ENCODE results near the gene NDUFA13. TPM values are rescaled to one million over a fixed set of nuclear protein-coding genes. Genes with fewer than 3 reads are reported as not detected.

NDUFA13 gene
- total RNA-seq, 1 donor from 2014 or later, result 191 TPM

DNA sequence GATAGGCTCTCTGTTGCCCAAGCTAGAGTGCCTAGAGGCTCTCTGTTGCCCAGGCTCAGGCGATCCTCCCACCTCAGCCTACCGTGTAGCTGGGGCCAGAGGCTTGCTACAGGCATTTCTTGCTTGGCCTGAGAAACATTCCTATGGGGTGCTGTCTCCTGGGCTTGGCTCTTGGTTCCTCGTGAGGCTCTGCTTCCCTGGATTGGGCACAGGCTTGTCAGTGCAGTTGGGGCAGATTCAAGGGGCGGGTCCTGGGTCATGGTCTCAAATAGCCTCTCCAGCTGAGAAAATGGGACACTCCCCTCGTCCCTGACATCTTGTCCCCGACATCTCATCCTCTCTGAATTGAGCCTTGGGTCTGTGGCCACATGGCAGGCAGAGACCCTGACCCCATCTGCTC is 5.6 kb upstream of the NDUFA13 start:
- no peak for DNase-seq

DNA sequence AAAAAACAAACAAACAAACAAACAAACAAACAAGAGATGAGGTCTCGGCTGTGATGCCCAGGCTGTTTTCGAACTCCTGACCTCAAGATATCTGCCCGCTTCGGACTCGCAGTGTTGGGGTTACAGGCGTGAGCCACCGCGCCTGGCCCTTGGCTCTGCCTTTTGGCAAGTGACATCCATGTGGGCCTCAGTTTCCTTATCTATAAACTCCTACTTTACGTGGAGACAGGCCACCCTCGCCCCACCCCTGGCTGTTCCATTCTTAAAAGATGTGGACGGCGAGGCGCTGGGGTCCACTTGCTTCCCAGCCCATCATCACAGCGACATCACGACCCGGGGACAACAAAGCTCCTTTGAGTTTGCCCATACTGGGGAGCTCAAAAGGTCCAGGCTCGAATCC is 2.3 kb upstream of the NDUFA13 start:
- no peak for DNase-seq

DNA sequence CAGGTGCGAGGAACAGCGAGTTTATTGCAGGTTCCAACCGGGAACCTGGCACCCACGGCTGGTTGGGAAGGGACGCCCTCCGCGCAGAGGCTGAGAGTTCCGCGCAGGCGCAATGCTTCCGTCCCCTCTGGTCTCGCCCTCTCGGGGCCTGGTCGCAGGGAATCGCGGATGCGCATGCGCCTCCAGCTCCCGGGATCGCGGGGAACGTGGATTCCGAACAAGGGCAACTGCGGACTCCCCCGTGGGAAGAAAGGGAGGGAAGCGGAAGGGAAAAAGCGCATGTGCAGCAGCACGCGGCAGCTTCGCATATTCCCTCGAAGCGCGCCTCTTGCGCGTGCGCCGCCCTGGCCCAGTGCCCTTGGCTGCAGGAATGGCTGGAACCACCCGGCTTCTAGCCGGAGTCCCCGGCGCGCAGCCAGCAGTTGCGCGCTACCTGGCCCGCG is 1.8 kb upstream of the NDUFA13 start:
- peak; percentile 72 for DNase-seq

DNA sequence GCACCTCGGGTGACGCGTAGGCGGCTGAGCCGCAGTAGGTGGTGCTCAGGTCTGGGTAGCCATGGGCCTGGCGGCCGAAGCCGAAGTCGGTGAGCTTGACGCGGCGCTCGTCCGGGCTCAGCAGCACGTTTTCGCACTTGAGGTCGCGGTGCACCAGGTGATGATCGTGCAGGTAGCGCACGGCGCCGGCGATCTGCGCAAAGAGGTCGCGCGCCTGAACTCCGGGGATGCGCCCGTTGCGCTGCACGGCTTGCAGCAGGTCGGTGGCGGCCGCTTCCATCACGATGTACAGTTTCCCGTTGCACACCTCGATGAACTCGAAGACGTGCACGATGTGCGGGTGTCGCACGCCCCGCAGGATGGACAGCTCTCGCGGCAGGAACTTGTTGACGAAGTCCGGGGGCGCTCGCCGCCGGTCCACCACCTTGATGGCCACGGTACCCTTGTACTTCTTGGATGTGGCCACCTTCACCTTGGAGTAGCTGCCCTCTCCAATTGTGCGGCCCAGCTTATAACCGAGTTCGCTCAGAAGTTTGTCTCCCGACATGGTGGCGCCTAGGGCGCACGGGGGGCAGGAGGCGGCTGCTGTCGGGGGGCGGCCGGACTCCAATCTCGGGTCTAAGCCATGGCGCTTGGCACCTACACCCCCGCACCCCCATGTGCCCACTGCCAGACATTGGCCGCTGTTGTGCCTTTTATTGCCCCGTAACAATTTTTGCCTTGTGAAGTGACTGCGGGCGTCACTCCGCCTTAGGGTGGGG is 964 bp upstream of the NDUFA13 start, which contains the start of gene TSSK6:
Gene TSSK6 (minus strand): TSS at position 668 of the 761 bp plus-strand sequence. CDS start 121 bp downstream, at position 547.
- no peak for DNase-seq

DNA sequence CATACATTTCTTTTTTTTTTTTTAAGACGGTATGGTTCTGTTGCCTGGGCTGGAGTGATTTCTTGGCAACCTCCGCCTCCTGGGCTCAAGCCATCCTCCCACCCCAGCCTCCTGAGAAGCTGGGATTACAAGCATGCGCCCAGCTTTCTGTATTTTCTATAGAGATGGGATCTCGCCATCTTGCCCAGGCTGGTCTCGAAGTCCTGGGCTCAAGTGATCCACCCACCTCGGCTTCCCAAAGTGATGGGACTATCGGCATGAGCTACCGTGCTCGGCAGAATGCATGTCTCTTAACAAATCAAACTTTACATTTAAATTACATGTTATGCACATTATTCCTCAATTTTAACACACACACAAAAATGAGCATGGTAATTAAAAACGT is 1.2 kb downstream of the NDUFA13 start:
- no peak for DNase-seq

DNA sequence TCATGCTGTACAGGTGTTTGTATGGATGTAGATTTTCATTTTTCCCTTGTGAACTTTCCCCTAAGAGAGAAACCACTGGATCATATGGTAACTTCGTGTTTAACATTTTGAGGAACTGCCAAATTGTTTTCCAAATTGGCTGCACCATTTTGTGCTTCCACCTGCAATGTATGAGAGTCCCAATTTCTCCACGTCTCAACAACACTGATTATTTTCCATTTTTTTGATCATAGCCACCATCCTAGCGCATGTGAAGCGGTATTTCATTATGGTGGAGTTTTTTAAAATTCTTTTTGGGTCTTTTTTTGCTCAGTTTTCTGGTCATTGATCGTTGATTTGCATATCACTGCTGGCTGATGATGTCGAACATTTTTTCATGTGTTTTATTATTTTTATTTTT is 5.0 kb downstream of the NDUFA13 start:
- no peak for DNase-seq

DNA sequence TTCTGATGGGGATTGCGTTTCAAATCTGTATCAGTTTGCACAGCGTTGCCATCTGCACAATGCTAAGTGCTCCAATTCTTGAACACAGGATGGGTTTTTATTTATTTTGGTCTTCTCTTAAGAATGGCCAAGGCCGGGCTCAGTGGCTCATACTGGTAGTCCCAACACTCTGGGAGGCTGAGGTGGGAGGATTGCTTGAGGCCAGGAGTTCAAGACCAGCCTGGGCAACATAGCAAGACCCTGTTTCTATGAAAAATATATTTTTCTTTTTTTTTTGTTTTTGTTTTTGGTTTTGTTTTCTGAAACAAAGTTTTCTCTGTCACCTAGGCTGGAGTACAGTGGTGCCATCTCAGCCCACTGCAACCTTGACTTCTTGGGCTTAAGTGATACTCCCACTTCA is 7.2 kb downstream of the NDUFA13 start:
- no peak for DNase-seq

DNA sequence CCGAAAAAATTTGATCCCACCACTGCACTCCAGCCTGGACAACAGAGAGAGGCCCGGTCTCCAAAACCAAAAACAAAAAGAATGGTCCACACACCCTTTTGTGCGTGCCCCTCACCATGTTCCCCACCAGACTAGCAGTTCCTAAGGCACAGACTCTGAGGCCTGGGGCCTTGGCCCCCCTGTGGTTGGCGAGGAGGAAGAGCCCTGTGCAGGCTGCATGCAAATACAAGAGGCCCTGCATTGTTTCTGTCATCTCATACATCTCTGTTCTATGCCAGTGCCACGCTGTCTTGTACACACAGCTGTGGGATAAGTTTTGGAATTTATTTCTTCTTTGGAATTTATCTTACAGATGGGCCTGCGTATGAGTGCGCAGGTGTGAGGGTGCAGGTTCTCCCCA is 8.0 kb downstream of the NDUFA13 start:
- DNase-seq, result no peak

DNA sequence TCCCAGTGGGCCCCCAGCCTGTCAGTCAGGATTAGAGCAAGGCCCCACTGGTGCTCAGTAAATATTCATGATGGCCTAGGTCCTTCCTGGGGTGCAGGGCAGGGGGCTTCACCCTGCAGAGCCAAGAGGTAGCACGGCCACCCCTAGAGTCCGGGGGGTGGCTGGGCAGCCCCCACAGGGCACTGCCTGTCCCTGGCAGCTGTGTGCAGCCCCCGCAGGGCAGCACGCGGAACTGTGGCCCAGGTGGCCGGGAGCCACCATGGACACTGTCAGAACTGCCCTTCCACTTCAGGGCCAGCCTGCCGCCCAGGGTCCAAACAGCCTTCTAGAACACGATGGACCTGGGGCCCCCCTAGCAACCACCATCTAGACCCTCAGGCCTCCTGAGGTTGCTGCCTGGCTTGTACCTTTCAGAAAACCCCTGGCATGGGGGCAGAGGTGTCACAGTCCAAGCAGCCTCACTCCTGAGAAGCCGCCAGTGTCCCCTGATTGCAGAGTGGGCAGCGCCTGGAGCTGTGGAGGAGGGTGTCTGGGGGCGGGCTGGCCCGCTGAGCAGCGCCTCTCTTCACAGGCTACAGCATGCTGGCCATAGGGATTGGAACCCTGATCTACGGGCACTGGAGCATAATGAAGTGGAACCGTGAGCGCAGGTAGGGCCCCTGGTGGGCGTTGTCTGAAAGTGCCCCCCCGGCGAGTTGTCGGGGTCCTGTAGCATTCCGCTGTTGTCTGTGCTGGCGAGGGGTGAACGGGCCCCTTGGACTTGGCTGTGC is 9.8 kb downstream of the NDUFA13 start:
- DNase-seq, result no peak

DNA sequence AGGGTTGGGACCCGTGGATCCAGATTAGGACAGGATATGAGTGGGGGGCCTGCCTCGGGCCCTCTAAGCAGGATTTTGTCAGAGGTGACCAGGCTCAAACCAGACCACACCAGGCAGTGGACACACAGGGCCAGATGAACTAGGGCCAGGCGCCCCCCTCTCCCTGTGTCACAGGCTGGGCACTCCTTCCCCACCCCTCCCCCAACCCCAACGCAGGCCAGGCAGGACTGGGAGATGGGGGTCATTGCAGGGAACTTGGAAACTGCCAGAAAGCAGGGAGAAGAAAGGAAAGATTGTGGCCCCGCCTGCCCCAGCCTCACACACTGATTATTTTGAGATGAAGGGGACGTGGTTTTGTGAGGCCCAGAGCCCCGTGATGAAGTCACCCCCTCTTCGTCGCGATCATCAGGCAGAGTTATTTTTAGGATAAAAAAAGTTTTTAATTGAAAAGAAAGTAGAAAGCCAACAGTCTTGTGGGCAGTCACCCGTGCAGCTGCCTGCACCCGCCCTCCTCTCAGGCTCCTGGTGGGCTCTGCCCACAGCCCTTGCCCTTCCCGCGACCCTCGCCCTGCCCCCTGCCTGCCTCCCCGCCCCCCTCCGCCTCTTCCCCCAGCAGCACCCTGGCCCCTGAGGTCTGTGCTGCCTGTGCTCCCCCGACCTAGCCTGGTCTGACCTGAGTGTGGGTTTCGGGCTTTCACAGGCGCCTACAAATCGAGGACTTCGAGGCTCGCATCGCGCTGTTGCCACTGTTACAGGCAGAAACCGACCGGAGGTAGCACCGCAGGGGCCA is 10.8 kb downstream of the NDUFA13 start:
- DNase-seq, result no peak

DNA sequence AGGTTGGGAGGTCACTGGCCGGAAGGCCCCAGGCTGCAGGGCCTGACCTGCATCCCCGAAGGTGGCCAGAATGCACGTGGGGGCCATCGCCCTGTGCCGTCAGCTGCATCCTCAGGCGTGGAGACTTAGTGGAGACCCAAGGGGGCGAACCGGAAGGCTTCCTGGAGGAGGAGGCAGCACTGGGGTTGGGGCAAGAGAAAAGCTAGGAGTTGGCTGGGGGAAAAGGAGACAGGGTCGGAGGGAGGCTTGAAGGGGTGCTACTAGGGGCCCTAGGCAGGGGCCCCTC is 11.3 kb downstream of the NDUFA13 start:
- DNase-seq, result no peak

DNA sequence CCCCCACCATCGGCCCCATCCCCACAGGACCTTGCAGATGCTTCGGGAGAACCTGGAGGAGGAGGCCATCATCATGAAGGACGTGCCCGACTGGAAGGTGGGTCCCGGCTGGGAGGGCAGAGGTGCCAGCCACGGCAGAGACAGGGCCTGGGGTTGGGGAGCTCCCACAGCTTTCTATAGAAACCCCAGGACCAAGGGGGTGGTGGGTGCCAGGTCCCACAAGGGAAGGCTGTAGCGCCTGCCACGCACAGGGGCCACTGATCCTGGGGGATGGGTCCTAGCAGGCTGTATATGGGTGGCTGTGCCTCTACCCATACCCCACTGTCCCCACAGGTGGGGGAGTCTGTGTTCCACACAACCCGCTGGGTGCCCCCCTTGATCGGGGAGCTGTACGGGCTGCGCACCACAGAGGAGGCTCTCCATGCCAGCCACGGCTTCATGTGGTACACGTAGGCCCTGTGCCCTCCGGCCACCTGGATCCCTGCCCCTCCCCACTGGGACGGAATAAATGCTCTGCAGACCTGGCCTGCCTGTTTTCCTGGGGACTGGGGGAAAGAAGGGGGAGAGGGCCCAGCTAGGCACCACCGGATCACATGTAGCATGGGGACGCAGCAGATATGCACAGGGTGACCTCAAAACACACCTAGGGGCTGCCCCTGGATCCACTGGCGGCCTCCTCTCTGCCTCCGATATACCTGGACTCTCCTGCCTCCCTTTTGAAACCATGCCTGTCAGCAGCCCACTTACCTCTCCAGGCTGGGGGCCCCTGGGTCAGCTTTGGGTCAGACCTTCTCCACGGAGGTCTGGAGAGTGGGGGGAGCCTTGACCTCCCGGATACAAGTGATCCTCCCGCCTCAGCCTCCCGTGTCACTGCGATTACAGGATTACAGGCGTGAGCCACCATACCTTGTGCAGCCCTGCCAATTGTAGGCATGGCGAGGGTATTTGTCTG is 11.9 kb downstream of the NDUFA13 start:
- no peak for DNase-seq

DNA sequence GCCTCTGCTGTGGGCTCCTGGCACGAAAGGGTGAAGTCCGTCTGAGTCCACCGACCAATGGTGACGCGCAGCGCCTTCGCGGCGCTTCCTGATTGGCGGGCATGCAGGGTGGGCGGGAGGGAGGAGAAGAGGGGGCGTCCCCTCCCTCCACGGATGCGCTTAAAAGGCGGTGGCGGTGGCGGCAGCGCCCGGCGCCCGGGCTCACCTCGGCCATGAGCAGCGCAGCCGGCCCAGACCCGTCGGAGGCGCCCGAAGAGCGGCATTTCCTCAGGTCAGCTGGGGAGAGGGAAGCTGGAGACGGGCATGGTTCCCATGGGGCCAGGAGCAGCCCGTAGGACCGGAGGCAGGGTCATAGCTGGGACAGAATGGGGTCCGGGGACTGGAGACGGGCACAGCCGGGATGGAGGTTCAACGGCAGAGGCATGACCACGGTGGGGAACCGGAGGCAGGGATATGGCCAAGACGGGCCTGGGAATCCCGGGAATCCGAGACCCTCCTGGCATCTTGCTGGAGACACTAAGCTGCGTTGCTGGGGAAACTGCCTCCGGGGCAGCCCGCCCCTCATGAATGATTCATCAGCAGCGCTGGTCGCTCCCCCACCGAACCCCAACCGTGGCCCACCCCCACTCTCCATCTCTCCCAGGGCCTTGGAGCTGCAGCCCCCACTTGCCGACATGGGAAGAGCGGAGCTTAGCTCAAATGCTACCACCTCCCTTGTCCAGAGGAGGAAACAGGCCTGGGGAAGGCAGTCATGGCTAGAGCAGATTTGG is 12.9 kb downstream of the NDUFA13 start, which contains the start of gene YJEFN3:
Gene YJEFN3 (plus strand): TSS at position 191 of the 770 bp plus-strand sequence. CDS start 22 bp downstream, at position 213.
- peak; percentile 55 for DNase-seq

DNA sequence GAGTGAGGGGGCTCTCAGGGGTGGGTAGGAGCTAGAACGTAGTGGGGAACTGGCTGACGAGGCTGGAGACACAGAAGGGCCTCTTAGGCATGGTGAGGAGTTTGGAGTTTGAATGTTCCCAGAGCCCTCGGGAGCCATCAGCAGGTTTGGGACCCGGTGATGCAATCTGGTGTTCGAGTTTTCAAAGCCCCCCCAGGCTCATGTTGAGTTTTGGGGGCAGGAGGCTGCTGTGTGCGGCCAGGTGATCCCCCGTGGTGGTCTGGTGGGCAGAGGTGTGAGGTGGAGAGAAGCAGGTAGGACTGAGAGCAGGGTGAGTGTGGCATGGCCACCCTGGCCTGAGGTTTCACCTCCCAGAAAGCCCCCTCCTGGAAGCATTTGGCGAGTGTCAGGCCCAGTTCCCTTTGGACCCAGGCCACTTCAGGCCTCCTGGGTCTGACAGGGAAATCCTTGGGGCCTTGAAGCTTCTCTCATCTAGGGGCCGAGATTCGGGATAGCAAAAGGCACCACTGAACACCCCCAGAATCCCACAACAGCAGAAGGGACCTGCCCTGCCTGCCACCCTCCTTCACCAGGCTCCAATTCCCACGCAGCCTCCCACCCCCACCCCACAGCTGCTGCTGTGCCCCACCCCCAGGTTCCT is 13.9 kb downstream of the NDUFA13 start:
- no peak for DNase-seq

DNA sequence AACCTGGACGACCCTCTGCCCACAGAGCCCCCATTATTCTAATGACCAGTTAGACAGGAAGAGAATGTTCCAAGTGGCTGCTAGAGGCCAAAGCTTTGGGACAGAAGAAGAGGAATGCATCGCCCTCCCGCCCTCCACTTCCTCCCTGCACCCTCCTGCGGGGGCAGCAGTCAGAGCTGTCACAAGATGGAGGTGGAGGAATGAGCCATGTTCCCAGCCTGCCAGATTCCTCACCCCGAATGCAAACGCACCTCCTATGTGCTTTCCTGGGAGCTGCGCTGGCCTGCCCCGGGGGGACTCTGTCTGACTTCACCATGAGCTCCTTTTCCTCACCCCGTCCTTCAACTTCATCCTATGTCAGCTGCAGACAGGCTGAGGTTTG is 14.4 kb downstream of the NDUFA13 start:
- DNase-seq, result no peak

DNA sequence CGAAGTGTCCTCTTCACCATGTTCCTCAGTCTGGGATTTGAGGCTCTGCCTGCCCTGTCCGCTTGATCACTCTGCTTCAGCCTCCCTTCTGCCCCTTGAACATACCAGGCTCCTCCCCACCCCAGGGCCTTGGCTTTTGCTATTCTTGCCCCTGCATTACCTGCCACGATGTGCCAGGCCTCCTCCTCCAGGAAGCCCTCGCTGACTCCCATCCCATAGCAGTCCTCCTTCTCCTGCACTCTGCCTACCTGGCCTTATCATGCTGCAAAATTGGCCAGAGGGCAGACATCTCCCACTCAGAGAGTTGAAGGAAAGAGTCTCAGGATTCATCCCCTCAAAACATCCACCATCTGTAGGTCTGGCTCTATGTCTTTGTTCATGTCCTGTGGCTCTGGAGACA is 14.9 kb downstream of the NDUFA13 start:
- no peak for DNase-seq

DNA sequence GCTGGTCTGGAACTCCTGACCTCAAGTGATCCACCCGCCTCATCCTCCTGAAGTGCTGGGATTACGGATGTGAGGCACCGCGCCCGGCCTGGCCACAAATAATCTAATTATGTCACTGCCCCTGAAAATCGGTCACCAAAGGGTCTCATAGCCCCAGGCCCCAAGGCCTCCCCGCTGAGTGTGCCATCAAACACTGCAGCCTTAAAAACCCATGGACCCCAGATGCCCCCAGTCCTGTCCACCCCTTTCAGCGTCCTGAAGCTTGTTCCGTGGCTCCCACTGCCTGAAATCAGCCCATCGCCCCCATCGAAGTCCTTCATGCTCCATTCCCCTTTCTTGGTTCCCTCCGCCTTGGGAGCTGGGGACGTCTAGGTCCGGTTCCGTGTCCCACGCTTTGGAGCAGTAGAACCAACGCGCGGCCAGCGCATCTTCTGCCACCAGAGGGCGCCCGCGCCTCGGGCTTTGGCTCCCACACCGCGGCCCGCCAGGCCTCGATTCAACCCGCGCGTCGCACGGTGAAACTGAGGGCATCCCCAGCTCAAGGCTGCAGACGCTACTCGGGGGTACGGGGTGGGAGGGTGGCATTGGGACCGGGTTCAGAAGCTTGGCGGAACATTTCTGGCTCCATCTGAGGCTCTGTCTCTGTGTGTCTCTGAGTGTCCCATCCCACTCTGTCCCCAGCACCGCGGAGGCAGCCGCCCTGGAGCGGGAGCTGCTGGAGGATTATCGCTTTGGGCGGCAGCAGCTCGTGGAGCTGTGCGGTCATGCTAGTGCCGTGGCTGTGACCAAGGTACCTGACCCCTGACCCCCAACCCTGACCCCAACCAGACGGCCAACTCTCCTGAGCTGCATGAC is 16.2 kb downstream of the NDUFA13 start:
- peak; percentile 78 for DNase-seq

DNA sequence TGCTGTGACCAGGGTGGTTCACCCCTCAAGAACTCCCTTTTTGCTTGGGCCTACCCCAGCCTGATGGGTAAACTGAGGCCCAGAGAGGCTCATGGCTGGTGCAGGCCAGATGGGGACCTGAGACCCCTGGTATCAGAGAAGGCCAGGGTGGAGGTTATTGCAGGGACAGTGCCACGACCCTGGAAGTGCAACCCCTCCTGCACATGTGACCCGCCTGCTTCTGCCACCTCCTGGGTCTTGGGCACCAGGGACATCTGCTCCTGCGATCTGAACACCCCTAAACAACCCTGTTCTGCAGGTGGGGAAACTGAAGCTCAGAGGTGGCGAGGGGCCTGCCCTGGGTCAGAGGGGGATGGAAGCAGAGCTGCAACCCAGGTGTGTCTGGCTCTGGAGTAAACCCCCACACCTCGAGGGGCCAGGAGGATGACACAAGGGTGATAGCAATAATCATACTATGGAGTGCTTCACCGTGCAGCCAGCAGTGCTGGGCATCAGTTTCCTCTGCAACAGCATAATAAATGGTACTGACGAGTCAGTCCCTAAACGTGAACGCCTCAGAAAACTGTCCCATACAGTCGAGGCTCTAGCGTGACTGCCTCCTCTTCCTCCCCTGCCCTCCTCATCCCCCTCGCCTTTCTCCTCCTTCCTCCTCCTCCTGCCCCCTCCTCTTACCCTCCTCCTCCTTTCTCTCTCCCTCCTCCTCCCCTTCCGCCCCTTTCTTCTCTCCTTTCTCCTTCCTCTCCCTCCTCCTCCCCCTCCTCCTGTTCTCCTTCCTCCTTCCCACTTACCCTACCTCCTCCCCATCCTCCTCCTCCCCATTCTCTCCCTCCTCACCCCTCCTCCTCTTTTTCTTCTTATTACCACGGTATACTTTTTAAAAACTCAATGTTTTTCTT is 17.0 kb downstream of the NDUFA13 start:
- DNase-seq, result no peak

DNA sequence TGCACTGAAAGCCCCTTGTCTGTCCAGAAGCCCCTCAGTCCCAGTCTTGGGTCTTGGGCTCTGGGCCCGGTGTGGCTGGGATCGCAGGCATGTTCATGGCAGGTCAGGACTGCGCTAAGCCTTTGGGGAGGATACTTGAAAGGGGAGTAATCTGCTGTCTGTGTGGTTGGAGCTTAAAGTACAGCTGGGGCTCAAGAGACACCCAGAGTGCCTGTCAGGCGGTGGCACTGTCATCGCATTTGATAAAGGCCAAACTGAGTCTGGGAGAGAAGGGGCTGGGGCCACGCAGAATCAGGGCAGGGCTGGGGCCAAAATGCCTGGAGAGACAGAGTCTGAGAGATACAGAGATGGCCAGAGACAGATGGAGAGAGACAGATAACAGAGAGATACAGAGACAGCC is 17.8 kb downstream of the NDUFA13 start:
- no peak for DNase-seq
